Esophagus mucosa (tissue), 1 donor: ENCODE data around the gene KIT. TPM values are rescaled to one million over a fixed set of nuclear protein-coding genes. Genes with fewer than 3 reads are reported as not detected.

Experiments
- ATAC-seq: fragments of 200-7000 bp; cut with Tn5 transposase; one replicate; pipeline ENCODE4 v1.9.1; 2020
- total RNA-seq: library from RNA; stranded (reverse); gene quantifications from one replicate; pipeline ENCODE4 v1.2.4, GENCODE V29; 2023
- donor health status: DM: yes; HTN: yes; CAD: no.

Gene KIT
- total RNA-seq, 1 donor from 2014 or later = 5.0 TPM

- ATAC-seq = no peak
Measured at GRCh38 chr4:54707406-54707805, 49.6 kb downstream of the KIT start.

GRCh38 chr4:54708339-54709279, 50.9 kb downstream of the KIT start:
- ATAC-seq = no peak

GRCh38 chr4:54709400-54709799, 51.6 kb downstream of the KIT start:
- ATAC-seq = no peak

- ATAC-seq = no peak
Measured at GRCh38 chr4:54712206-54712605, 54.4 kb downstream of the KIT start.

- no peak for ATAC-seq
Measured at GRCh38 chr4:54714631-54715030, 56.9 kb downstream of the KIT start.

- no peak for ATAC-seq
Measured at GRCh38 chr4:54716478-54717065, 58.8 kb downstream of the KIT start.

GRCh38 chr4:54717694-54718093, 59.9 kb downstream of the KIT start:
- no peak for ATAC-seq

- ATAC-seq = no peak
Measured at GRCh38 chr4:54719378-54719777, 61.6 kb downstream of the KIT start.

GRCh38 chr4:54723220-54723619, 65.5 kb downstream of the KIT start:
- ATAC-seq = no peak

GRCh38 chr4:54723820-54724219, 66.1 kb downstream of the KIT start:
- no peak for ATAC-seq

- no peak for ATAC-seq
Measured at GRCh38 chr4:54726907-54727306, 69.2 kb downstream of the KIT start.

GRCh38 chr4:54727346-54727745, 69.6 kb downstream of the KIT start:
- ATAC-seq = no peak

- no peak for ATAC-seq
Measured at GRCh38 chr4:54728368-54728767, 70.6 kb downstream of the KIT start.

- ATAC-seq = no peak
Measured at GRCh38 chr4:54729256-54729655, 71.5 kb downstream of the KIT start.

- ATAC-seq = no peak
Measured at GRCh38 chr4:54730581-54730980, 72.8 kb downstream of the KIT start.

- no peak for ATAC-seq
Measured at GRCh38 chr4:54731552-54731951, 73.8 kb downstream of the KIT start.

- ATAC-seq = no peak
Measured at GRCh38 chr4:54731976-54732375, 74.2 kb downstream of the KIT start.

- no peak for ATAC-seq
Measured at GRCh38 chr4:54737421-54737820, 79.7 kb downstream of the KIT start.

- ATAC-seq = no peak
Measured at GRCh38 chr4:54741202-54741601, 83.4 kb downstream of the KIT start.

GRCh38 chr4:54742636-54743399, 85.1 kb downstream of the KIT start:
- no peak for ATAC-seq

- no peak for ATAC-seq
Measured at GRCh38 chr4:54743562-54743961, 85.8 kb downstream of the KIT start.

- ATAC-seq = no peak
Measured at GRCh38 chr4:54744487-54744886, 86.7 kb downstream of the KIT start.

GRCh38 chr4:54745031-54745770, 87.4 kb downstream of the KIT start:
- no peak for ATAC-seq
